Activated naive CD4-positive, alpha-beta T cell (primary cell): ENCODE results near the gene TNS4.

Experiments
- DNase-seq, 4 experiments: peaks; one replicate each; lab custom pipeline; 2025; lab: John Stamatoyannopoulos, UW

Gene TNS4

GRCh38 chr17:40472733-40473452, 28.5 kb downstream of the TNS4 start:
- no peak for DNase-seq

DNA sequence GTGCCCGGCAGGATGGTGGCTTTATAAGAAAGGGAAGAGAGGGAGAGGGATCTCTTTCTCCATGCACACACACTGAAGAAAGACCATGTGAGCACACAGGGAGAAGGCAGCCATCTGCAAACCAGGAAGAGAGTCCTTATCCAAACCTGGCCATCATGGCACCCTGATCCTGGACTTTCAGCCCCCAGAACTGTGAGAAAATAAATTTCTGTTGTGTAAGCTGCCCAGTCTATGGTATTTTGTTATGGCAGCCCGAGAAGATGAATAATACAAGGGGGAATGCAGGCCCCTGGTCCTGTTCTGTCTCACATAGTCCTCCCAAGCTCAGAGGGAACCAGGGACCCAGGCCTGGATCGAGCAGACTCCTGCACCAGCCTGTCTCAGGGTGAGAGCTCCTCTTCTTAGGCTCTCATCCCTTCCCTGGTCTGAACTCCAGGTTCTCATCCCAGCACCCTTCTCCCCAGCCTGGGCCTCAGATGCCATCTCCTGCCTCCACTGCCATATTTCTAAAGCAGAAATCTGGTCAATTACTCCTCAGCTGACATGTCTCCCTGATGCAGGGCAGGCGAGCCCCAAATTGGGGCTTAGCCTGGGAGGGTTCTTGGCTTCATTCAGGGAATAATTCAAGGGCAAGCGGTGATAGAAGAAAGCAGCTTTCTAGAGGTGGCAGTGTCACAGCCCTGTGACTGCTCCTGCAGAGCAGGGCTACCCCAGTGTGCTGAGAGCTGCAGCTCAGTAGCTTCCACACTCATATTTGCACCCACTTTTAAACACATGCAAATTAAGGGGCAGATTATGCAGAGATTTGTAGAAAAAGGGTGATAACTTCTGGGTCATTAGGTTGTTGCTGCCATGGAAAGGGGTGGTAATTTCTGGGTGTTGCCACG, 29.3 kb downstream of the TNS4 start:
- no peak for DNase-seq

GRCh38 chr17:40470932-40471828, 30.2 kb downstream of the TNS4 start:
- no peak for DNase-seq

- DNase-seq: no peak
Measured at GRCh38 chr17:40469805-40470675, 31.4 kb downstream of the TNS4 start.

GRCh38 chr17:40468560-40468959, 32.9 kb downstream of the TNS4 start:
- no peak for DNase-seq

GRCh38 chr17:40467281-40467867, 34.0 kb downstream of the TNS4 start:
- DNase-seq: no peak

DNA sequence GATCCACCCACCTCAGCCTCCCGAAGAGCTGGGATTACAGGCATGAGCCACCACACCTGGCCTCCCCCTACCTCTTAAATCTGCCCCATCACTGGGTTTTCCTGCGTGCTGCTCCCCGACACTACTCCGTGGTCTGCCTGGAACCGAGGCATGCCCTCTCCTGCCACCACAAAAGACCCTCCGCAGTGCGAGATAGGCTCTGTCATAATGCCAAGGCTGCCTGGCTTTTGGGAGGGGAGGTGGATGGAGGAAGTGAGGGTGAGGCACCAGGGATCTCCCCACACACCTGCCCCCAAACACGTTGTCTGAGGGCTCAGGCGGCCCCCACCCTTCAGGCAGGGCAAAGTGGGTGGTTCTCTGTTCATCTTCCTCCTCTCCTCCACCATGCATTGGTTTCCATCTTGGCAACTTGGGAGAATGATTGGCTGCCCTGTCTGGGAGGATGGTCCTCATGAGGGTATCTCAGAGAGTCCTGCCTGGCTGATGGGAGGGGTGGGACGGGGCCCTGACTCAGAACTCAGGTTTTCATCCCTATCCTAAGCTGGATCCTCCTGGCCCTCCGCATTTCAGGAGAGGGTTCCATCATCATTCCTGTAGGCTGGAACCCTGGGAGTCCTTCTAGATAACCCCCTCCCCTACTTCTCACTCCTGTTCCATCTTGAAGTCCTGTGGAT, 35.0 kb downstream of the TNS4 start:
- DNase-seq: no peak

DNA sequence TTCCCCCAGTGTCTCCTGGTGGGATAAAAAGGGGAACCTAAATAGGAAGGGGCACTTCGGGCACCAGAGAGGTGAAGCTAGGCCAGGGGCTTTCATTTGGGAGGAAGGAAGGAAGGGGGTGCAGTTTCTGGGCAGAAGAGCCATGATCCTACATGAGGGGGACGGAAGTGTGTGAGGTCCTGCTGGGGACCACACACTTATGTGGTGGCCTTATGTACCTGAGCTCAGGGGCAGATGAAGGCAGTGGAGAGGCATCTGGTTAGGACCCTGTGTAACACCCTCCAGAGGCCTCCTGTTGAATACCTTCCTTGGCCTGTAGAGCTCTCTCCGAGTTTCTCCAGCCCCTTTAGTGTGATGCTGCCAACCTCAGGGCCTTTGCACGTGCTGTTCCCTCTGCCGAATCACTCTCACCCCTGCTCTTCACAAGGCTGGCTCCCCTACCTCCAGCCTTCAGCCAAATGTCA, 37.0 kb downstream of the TNS4 start:
- no peak for DNase-seq

GRCh38 chr17:40463122-40463550, 38.3 kb downstream of the TNS4 start:
- DNase-seq: no peak

DNA sequence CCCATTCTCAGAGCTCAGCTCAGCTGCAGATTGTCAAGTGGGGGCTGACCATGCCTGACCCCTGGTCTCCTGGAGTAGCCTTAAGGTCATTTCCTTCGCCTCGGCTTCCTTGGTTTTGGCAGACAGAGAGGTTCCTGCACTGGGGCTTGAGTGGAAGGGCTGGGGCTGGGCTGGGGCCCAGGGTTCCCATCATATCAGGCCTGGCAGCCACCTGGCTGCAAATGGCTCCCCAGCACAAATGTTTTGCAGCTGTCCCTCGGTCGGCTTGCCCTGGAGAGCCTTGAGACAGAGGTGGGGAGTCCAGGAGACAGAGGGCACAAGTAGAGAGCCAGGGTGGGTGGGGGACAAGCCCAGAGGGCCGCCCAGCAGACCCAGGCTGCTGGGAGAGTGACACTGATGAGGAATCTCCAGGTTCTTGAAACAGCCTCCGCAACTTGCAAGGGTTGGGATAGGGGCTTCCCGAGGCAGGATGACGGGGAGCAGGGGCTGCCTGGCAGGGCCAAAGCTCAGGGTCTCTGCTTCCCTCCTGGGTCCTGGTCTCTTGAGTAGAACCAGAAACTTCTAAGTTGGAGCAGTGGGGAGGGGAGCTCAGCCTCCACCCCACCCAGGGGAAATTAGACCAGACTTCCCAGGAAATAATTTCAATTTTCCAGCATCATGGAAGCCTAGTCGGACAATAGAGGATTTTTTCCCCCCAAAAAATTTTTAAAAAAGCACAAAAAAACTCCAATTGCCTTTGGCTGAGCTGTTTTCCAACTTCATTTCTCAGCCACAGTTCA, 38.9 kb downstream of the TNS4 start:
- DNase-seq: no peak

- DNase-seq: no peak
Measured at GRCh38 chr17:40461732-40462342, 39.6 kb downstream of the TNS4 start.

DNA sequence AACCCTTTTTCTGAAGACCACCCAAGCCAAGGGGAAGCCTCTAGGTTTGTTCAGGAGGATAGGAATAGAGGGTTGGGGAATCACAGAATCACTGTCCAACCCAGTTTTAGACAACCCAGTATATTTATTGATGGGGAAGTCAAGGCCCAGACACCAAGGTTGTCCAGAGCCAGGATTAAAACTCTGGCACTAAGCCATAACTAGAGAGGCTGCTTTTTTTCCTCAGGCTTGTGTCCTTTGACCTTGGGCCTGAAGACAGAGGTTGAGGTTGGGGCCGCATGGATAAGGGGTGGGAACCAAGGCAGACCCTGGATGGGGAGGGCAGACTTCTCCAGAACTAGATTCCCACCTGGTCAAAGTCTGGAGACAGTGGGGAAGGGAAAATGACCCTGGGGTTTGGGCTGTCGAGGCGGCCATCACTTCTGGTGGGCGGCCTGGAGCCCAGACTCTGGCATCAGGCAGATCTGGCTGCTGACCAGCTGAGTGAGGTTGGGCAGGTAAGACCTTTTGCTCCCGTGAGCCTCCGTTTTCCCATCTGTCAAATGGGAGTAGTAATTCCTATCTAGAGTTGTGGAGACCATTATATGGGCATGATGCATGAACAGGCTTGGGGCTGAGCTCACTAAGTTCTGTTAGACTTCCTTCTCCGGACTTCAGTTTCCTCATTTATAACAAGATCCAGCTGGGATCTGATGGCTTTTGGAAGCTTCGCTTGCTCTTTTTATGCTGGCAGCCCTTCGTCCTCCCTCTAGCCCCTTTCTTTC, 40.3 kb downstream of the TNS4 start:
- DNase-seq: no peak

GRCh38 chr17:40460604-40460967, 40.8 kb downstream of the TNS4 start:
- no peak for DNase-seq

- DNase-seq: no peak
Measured at GRCh38 chr17:40459636-40460603, 41.5 kb downstream of the TNS4 start.

DNA sequence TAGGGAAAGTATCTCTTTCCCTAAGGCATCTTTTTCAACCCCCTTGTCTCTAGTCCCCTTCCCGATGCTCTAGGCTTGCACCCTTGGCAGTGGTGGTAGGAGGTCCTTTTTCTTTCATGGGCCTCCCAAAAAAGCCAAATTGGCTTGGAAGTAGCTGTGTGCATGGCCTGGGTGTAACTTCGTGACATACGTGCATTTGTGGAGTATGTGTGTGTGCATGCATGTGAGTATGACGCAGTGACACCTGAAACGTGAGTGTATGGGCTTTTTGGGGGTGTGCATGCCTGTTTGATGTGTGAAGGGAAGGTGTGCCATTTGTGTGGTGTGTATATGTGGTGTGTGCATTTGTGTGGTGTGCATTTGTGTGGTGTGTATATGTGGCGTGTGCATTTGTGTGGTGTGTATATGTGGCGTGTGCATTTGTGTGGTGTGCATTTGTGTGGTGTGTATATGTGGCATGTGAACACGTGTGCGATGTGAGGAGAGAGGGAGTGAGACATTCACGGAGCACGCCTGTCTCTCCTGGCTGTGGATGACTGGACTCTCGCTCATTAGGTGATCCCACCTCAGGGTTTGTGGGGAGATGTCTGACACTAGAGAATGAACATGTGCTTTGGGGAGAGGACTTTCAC, 42.5 kb downstream of the TNS4 start:
- DNase-seq: no peak

- no peak for DNase-seq
Measured at GRCh38 chr17:40457964-40458791, 43.2 kb downstream of the TNS4 start.
